Right lung (tissue), 5 donors: Measurements from ENCODE around the gene MRPL1. TPM values are rescaled to one million over a fixed set of nuclear protein-coding genes. Genes with fewer than 3 reads are reported as not detected.
"Not testable (repeated sequence)": the region's sequence is repeated elsewhere in the genome, so short reads cannot be mapped to it uniquely, and the experiment has no call there.

Experiments
- DNase-seq, 2 donors: peaks; one replicate each; pipeline ENCODE4 v3.0.0-alpha.2; 2013
- polyA plus RNA-seq, 5 donors: library from polyadenylated mRNA; unstranded; fragments of 120-200 nt; gene quantifications; one replicate each; pipeline versions ENCODE4 v1.2.1 to v1.2.3, GENCODE V29; 2013; ENCODE audit warnings: inconsistent platforms in 1 of 5, low replicate concordance in 1 of 5; ENCODE audit not compliant: insufficient read length in 5 of 5, insufficient read depth in 1 of 5

MRPL1 gene
- polyA plus RNA-seq, 5 donors, result 40.5 to 53.8 (median 49.6) TPM

GRCh38 chr4:77845929-77846328 lies 16.7 kb upstream of the MRPL1 start:
- no peak for DNase-seq

- no peak for DNase-seq
These were observed 14.1 kb upstream of the MRPL1 start for GRCh38 chr4:77848508-77848907.

- DNase-seq, result no peak
These were observed 13.2 kb upstream of the MRPL1 start for GRCh38 chr4:77849278-77849965.

- no peak for DNase-seq
These were observed 9.6 kb upstream of the MRPL1 start for GRCh38 chr4:77852892-77853495.

- DNase-seq, result no peak
These were observed 8.1 kb upstream of the MRPL1 start for GRCh38 chr4:77854431-77855111.

- no peak for DNase-seq
These were observed 6.5 kb upstream of the MRPL1 start for GRCh38 chr4:77856152-77856551.

GRCh38 chr4:77859256-77859655 lies 3.4 kb upstream of the MRPL1 start:
- no peak for DNase-seq

GRCh38 chr4:77861495-77861894 lies 1.1 kb upstream of the MRPL1 start:
- no peak for DNase-seq

GRCh38 chr4:77863341-77863740 lies 711 bp downstream of the MRPL1 start:
- not testable (repeated sequence) for DNase-seq

- DNase-seq, result no peak
These were observed 2.6 kb downstream of the MRPL1 start for GRCh38 chr4:77865259-77865658.

- peak in 1 of 2 donors; percentile 81 for DNase-seq
These were observed 10.3 kb downstream of the MRPL1 start for GRCh38 chr4:77872723-77873445.

- DNase-seq, result no peak
These were observed 14.5 kb downstream of the MRPL1 start for GRCh38 chr4:77877167-77877566.

GRCh38 chr4:77877771-77878565 lies 15.3 kb downstream of the MRPL1 start:
- DNase-seq, result no peak

GRCh38 chr4:77880784-77881183 lies 18.2 kb downstream of the MRPL1 start:
- DNase-seq, result no peak

- DNase-seq, result no peak
These were observed 19.0 kb downstream of the MRPL1 start for GRCh38 chr4:77881460-77882295.

- DNase-seq, result no peak
These were observed 30.8 kb downstream of the MRPL1 start for GRCh38 chr4:77893451-77893850.

GRCh38 chr4:77899607-77900006 lies 37.0 kb downstream of the MRPL1 start:
- DNase-seq, result no peak

- DNase-seq, result no peak
These were observed 40.6 kb downstream of the MRPL1 start for GRCh38 chr4:77903186-77903585.

- no peak for DNase-seq
These were observed 43.1 kb downstream of the MRPL1 start for GRCh38 chr4:77905651-77906263.

- no peak for DNase-seq
These were observed 48.0 kb downstream of the MRPL1 start for GRCh38 chr4:77910676-77911075.
